GM12874 (cell line): ENCODE results near the gene LZTFL1.

Experiments
- CTCF ChIP-seq: IDR thresholded peaks from 2 replicates; pipeline ENCODE4 v1.5.1; 2011; ENCODE audit warnings: low read depth, mild to moderate bottlenecking, control low read depth, low read length, moderate library complexity; ENCODE audit not compliant: insufficient read depth

Gene LZTFL1

GRCh38 chr3:45872569-45872968 is 30.6 kb upstream of the LZTFL1 start:
- no peak for TF ChIP-seq CTCF

GRCh38 chr3:45871780-45872179 is 29.9 kb upstream of the LZTFL1 start:
- no peak for TF ChIP-seq CTCF

- TF ChIP-seq CTCF, result no peak
Measured at GRCh38 chr3:45870099-45870498, 28.2 kb upstream of the LZTFL1 start.

GRCh38 chr3:45869638-45870037 is 27.7 kb upstream of the LZTFL1 start:
- no peak for TF ChIP-seq CTCF

GRCh38 chr3:45868650-45869049 is 26.7 kb upstream of the LZTFL1 start:
- TF ChIP-seq CTCF, result no peak

- TF ChIP-seq CTCF, result no peak
Measured at GRCh38 chr3:45868213-45868612, 26.3 kb upstream of the LZTFL1 start.

GRCh38 chr3:45865563-45865962 is 23.6 kb upstream of the LZTFL1 start:
- no peak for TF ChIP-seq CTCF
